Transverse colon (tissue), 4 donors: ENCODE data around the gene SMPDL3A. TPM values are rescaled to one million over a fixed set of nuclear protein-coding genes. Genes with fewer than 3 reads are reported as not detected.

Experiments
- DNase-seq: peaks from one replicate; pipeline ENCODE4 v3.0.0-alpha.2; 2019
- H3K27ac ChIP-seq, 4 donors: fragments of 200-600 bp; sonication (generic); 2 replicates each; pipeline ENCODE4 v1.5.1; 2016 to 2018; ENCODE audit warnings: inconsistent platforms in 4 of 4
- H3K27me3 ChIP-seq: fragments of 200-600 bp; sonication (generic); 2 replicates; pipeline ENCODE4 v1.5.1; 2017; ENCODE audit warnings: inconsistent platforms
- H3K36me3 ChIP-seq, 4 donors: fragments of 200-600 bp; sonication (generic); 2 replicates each; pipeline ENCODE4 v1.5.1; 2017 to 2019; ENCODE audit warnings: inconsistent platforms in 4 of 4
- H3K4me1 ChIP-seq, 4 donors: fragments of 200-600 bp; sonication (generic); 2 replicates each; pipeline ENCODE4 v1.5.1; 2017 to 2020; ENCODE audit warnings: inconsistent platforms in 4 of 4
- H3K4me3 ChIP-seq, 4 donors: fragments of 200-600 bp; sonication (generic); 1 replicate in 1 of 4; 2 replicates in 3 of 4; pipeline versions ENCODE4 v1.5.1 to v1.6.1; 2017 to 2019; ENCODE audit warnings: inconsistent platforms in 4 of 4
- H3K9me3 ChIP-seq, 2 donors: fragments of 200-600 bp; sonication (generic); 2 replicates each; pipeline ENCODE4 v1.5.1; 2017 to 2019; ENCODE audit warnings: inconsistent platforms in 2 of 2
- CTCF ChIP-seq, 5 experiments: fragments of 200-600 bp in 3 of 5; fragments of 450-650 bp in 2 of 5; sonication (generic) in 3 of 5; IDR thresholded peaks; 1 replicate in 2 of 5; 2 replicates in 3 of 5; pipeline ENCODE4 v1.5.1; 2016 to 2017; ENCODE audit warnings: antibody characterized with exemption in 5 of 5, inconsistent platforms in 3 of 5, mild to moderate bottlenecking in 2 of 5, moderate library complexity in 1 of 5
- EP300 ChIP-seq: sonication (generic); formaldehyde crosslinking; IDR thresholded peaks from one replicate; pipeline ENCODE4 v1.6.1; 2017; ENCODE audit warnings: antibody characterized with exemption, low read depth
- POLR2A ChIP-seq: fragments of 450-650 bp; IDR thresholded peaks from one replicate; pipeline ENCODE4 v1.6.1; 2016; ENCODE audit warnings: antibody characterized with exemption, mild to moderate bottlenecking, moderate library complexity
- POLR2AphosphoS5 ChIP-seq, 3 donors: sonication (generic); formaldehyde crosslinking; IDR thresholded peaks; one replicate each; pipeline ENCODE4 v1.6.1; 2016; ENCODE audit warnings: antibody characterized with exemption in 3 of 3
- WGBS, 2 donors: methylation state at CpG; one replicate each; pipeline ENCODE4 v1.1.5; 2018; ENCODE audit warnings: low coverage in 1 of 2; 5-methylcytosine and 5-hydroxymethylcytosine counted together
- in situ Hi-C, 4 donors: fragments of 200-750 bp; cut with MboI; loops; one replicate each; pipeline versions ENCODE4 v1.15.0 to v1.15.1; 2017; ENCODE audit warnings: low sequenced_read_pairs in 3 of 4, low pct_ligation_motif_present in 1 of 4, low pct_unique_long_range_greater_than_20kb in 1 of 4
- intact Hi-C: fragments of 100-400 bp; cut with DNase I; formaldehyde crosslinking; loops from one replicate; pipeline ENCODE4 v1.15.1; 2023; ENCODE audit warnings: low total_unique reads
- total RNA-seq, 4 donors: library from RNA; depleted of rRNA; stranded (reverse); fragments of >200 nt; gene quantifications; one replicate each; pipeline ENCODE4 v1.1.0, GENCODE V29; 2016

The SMPDL3A gene
- total RNA-seq, 4 donors from 2014 or later, result 10.1 to 353 (median 172) TPM

- H3K4me3 ChIP-seq, result no peak overlapping the region
- WGBS, 2 donors, result 79 to 100% methylated on average over 1 of the region's 1 CpG
Measured at GRCh38 chr6:122752459-122752858, 36.6 kb upstream of the SMPDL3A start.

GRCh38 chr6:122753000-122753687, 35.9 kb upstream of the SMPDL3A start:
- WGBS, 2 donors, result 79 to 81% methylated on average over 9 to 10 of the region's 10 CpGs
- no peak for DNase-seq
- intact Hi-C loops (no loop called here), in situ Hi-C loops (no loop called here)
- no peaks in the 10 kb centered on the region for H3K36me3 ChIP-seq
- no peak overlapping the region for H3K27ac ChIP-seq
- no peaks in the 10 kb centered on the region for H3K9me3 ChIP-seq
- peaks cover 0 to 7% (median 2%) of the 10 kb centered on the region in 4 donors for H3K4me1 ChIP-seq
- no peak for TF ChIP-seq EP300
- no peaks in the 10 kb centered on the region for H3K27me3 ChIP-seq
- H3K4me3 ChIP-seq, result no peak overlapping the region

More at GRCh38 chr6:122752459-122752858, 36.6 kb upstream of the SMPDL3A start:
- no peak for TF ChIP-seq POLR2A
- TF ChIP-seq CTCF (IDR thresholded peaks at IDR 0.05), result no peak
- TF ChIP-seq EP300, result no peak
- intact Hi-C loops (no loop called here), in situ Hi-C loops (no loop called here)
- DNase-seq, result no peak
- Histone ChIP-seq H3K9me3 (no peaks in the 10 kb centered on the region), H3K27ac (no peak overlapping the region), H3K27me3 (no peaks in the 10 kb centered on the region), H3K36me3 (no peaks in the 10 kb centered on the region), H3K4me1 (peaks cover 0 to 7% (median 2%) of the 10 kb centered on the region in 4 donors)

GRCh38 chr6:122753688-122754056, 35.4 kb upstream of the SMPDL3A start:
- no peaks in the 10 kb centered on the region for H3K27me3 ChIP-seq
- H3K36me3 ChIP-seq, result no peaks in the 10 kb centered on the region
- no peaks in the 10 kb centered on the region for H3K9me3 ChIP-seq
- DNase-seq, result no peak
- peaks cover 0 to 7% (median 2%) of the 10 kb centered on the region in 4 donors for H3K4me1 ChIP-seq
- no peak overlapping the region for H3K27ac ChIP-seq
- WGBS, 2 donors, result 65% methylated on average over 5 of the region's 5 CpGs; no CpG with 5 or more reads in 1 of the 2 donors
- in situ Hi-C loops, result no loop called here
- no peak overlapping the region for H3K4me3 ChIP-seq
- intact Hi-C loops, result no loop called here
- no peak for TF ChIP-seq CTCF (IDR thresholded peaks at IDR 0.05)
- no peak for TF ChIP-seq POLR2A
- no peak for TF ChIP-seq EP300
- no peak for TF ChIP-seq POLR2AphosphoS5 (IDR thresholded peaks at IDR 0.05)

- H3K27ac ChIP-seq, result no peak overlapping the region
- 79 to 80% methylated on average over 5 of the region's 5 CpGs for WGBS, 2 donors
- H3K4me1 ChIP-seq, result peaks cover 0 to 5% (median 2%) of the 10 kb centered on the region in 4 donors
- H3K4me3 ChIP-seq, result no peak overlapping the region
- no peaks in the 10 kb centered on the region for H3K9me3 ChIP-seq
- no peaks in the 10 kb centered on the region for H3K36me3 ChIP-seq
- no peak for DNase-seq
- in situ Hi-C loops, result no loop called here
- intact Hi-C loops, result no loop called here
- no peaks in the 10 kb centered on the region for H3K27me3 ChIP-seq
- TF ChIP-seq EP300 (no peak), CTCF (IDR thresholded peaks at IDR 0.05) (no peak), POLR2AphosphoS5 (IDR thresholded peaks at IDR 0.05) (no peak), POLR2A (no peak)
Measured at GRCh38 chr6:122754191-122754731, 34.8 kb upstream of the SMPDL3A start.
